ENCODE measurements around the gene ARRDC2. TPM values are rescaled to one million over a fixed set of nuclear protein-coding genes. Genes with fewer than 3 reads are reported as not detected.

Gene ARRDC2
- total and polyA plus RNA-seq, 10 of the 15 experiments (the other 5 are each of a cell fraction or from before 2014, with no cell fraction given), result 0.48 to 10.1 (median 4.8) TPM

- no peak for TF ChIP-seq TCF3 (IDR thresholded peaks at IDR 0.05; ENCODE audit: borderline replicate concordance, insufficient read depth, low read depth, low read length)
- TF ChIP-seq TAF1 (IDR thresholded peaks at IDR 0.05; ENCODE audit: borderline replicate concordance, low read depth, low read length), result no peak; the same call in 1 of the 2 replicates
- no peak for TF ChIP-seq RBBP5 (conservative IDR thresholded peaks at IDR 0.05)
- peak; percentile 95 to 99 (median 98); a peak in 5 of 6 replicates for TF ChIP-seq CTCF (IDR thresholded peaks at IDR 0.05 in 2 of 3, conservative IDR thresholded peaks at IDR 0.05 in 1 of 3; ENCODE audit: control insufficient read depth in 2 of 3, extremely low read depth in 1 of 3, insufficient read depth in 1 of 3, low read depth in 3 of 3, low read length in 3 of 3)
- no peak for TF ChIP-seq RUNX3 (IDR thresholded peaks at IDR 0.05; ENCODE audit: low read length)
- no peak for TF ChIP-seq BMI1 (IDR thresholded peaks at IDR 0.05; ENCODE audit: borderline replicate concordance)
- TF ChIP-seq ZNF384 (IDR thresholded peaks at IDR 0.05; ENCODE audit: borderline replicate concordance, low read depth, low read length), result no peak
- TF ChIP-seq KDM1A (IDR thresholded peaks at IDR 0.05; ENCODE audit: borderline replicate concordance), result no peak
- TF ChIP-seq MAX (IDR thresholded peaks at IDR 0.05; ENCODE audit: low read depth, low read length), result no peak
- TF ChIP-seq ZNF24 (IDR thresholded peaks at IDR 0.05), result peak; percentile 14; the same call in 1 of the 2 replicates
- TF ChIP-seq SPI1 (IDR thresholded peaks at IDR 0.05; ENCODE audit: borderline replicate concordance, insufficient read depth, low read depth, low read length), result no peak
- TF ChIP-seq JUND (IDR thresholded peaks at IDR 0.05; ENCODE audit: low read depth, low read length), result no peak
- peak; percentile 56 for TF ChIP-seq MXI1 (IDR thresholded peaks at IDR 0.05; ENCODE audit: low read depth, low read length)
- TF ChIP-seq PML (IDR thresholded peaks at IDR 0.05; ENCODE audit: low read length), result no peak
- TF ChIP-seq POLR2AphosphoS2 (IDR thresholded peaks at IDR 0.05; ENCODE audit: low read depth, low read length), result peak; percentile 20; the same call in 1 of the 2 replicates
- TF ChIP-seq, protein P1, sequence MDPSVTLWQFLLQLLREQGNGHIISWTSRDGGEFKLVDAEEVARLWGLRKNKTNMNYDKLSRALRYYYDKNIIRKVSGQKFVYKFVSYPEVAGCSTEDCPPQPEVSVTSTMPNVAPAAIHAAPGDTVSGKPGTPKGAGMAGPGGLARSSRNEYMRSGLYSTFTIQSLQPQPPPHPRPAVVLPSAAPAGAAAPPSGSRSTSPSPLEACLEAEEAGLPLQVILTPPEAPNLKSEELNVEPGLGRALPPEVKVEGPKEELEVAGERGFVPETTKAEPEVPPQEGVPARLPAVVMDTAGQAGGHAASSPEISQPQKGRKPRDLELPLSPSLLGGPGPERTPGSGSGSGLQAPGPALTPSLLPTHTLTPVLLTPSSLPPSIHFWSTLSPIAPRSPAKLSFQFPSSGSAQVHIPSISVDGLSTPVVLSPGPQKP (IDR thresholded peaks at IDR 0.05; ENCODE audit: low read depth, low read length), result no peak
- TF ChIP-seq SUZ12 (IDR thresholded peaks at IDR 0.05; ENCODE audit: unreplicated experiment), result no peak
- peak; percentile 60; the same call in 1 of the 2 replicates for TF ChIP-seq NBN (IDR thresholded peaks at IDR 0.05)
- TF ChIP-seq FOS (IDR thresholded peaks at IDR 0.05; ENCODE audit: borderline replicate concordance, extremely low read depth, insufficient read length), result no peak
- TF ChIP-seq ZBTB11 (CRISPR knock-in tag; IDR thresholded peaks at IDR 0.05), result no peak
- no peak for TF ChIP-seq FOXK2 (IDR thresholded peaks at IDR 0.05)
These were observed 690 bp upstream of the ARRDC2 start (continued) for GRCh38 chr19:18007044-18007916.

All from GM12878 (cell line).